GM04504 (cell line): Measurements from ENCODE around the gene GUCY1A2.
"Not testable (repeated sequence)": the region's sequence is repeated elsewhere in the genome, so short reads cannot be mapped to it uniquely, and the experiment has no call there.

Experiments used
- DNase-seq: peaks from one replicate; pipeline ENCODE4 v3.0.0-alpha.2; 2012; ENCODE audit warnings: low read depth

GUCY1A2 gene

DNA sequence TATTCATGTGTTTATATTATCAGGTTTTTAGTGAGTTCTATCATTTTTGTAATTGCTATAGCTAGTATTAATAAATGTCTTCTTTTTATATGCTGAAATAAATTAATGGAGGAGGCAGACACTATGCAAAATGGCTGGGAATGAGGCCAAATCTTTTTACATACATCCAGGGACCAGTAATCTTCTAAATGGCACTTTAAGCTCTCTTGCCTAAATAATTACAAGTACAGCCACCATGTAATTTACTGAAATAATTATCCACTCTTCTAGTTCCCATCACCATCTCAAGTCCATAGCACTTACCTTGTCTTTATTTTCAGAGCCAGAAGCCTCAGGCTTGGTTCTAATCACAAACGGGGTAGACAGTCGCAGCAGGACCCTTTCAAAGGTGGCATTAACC lies 79.1 kb downstream of the GUCY1A2 start:
- no peak for DNase-seq

DNA sequence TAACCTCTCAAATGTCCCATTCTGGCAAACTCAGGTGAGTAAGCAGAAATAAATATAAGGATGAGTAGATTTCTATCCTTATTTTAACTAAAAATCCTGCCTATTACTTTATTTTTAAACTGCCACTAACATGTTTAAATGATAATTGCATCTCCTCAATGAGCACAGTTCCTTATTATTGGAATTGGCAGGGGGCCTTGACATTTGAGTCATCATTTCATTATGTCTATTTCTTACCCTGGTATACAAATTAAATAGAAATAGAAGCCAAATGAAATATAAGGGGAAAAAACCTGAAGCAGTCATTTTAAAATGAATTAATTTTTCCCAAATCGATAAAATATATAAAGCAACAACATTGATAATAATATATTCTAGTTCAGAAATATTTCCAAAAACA lies 81.2 kb downstream of the GUCY1A2 start:
- DNase-seq = no peak

DNA sequence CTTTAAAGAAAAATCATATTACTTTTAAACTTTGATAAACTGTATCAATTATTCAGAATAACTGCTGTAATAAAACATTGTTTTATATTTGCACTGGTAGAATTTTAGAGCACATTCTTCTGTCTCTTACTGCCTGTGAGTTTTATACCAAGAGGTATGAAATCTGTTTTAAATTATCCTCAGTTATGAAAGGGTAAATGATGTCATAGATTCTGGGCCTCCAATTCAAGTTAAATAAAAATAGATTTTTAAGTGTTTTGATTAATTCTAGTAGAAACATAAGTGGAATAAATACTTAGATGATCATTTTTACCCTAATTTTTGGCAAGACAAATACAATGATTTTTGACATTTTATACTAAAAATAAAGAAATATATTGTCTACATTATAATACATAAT lies 93.0 kb downstream of the GUCY1A2 start:
- DNase-seq = peak; percentile 20

DNA sequence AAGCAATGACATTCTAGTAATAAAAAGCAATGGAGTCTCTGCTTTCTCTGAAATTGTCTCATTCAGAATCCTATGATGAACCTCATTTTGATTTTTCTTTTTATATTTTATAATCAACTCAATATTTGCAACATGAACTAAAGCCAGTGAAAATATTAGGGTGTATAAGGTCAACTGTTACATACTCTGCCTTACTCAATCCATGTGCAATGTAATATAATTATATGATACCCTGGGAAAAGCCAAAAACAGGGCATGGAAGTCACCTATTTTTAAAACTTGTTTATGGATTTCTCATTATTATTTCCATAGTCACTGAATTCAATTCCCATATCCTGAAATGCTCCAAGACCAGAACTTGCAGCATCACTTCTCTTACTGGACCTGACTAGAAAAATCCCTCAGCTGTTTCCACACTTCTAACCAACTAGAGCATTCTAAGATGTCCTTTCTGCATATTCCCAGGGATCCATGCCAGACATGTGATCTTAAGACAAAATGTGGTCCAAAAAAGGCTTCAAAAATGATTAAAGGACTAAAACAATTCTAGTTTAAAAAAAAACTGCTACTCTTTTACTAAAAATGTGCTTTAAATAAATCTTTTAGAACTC lies 97.3 kb downstream of the GUCY1A2 start:
- DNase-seq = no peak

DNA sequence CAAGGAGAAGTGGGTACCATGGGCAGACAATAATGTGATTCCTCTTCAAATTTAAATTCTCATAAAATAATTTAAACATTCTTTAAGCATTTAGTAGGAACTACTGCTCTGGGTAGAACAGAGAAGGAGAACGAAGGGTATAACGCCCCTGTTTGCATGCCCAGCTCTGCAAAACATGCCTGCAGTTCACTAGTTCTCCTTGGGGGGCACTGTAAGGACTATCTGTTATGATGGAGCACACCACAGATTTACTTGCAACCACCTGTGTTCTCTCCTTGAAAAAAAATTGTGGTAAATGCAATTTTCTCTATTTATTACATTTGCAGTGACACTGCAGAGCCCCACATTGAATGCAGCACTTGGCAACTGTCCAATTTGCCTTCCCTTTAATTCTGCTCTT lies 100.3 kb downstream of the GUCY1A2 start:
- no peak for DNase-seq

DNA sequence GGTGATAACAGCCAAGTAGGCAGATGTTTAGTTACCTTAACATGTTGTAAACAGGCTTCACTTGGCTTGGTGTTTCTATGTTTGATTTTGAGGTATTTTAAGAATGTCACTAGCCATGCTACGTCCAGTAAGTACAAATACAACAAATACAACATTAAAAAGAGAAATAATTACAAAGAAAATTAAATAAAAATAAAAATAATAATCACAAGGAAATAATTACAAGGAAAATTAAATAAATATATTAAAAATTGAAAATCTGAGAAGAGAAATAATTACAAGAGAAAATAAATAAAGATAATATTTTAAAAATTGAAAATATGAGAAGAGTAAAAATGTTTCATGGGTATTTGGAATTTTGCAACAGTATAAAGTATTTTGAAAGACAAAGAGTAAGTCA lies 103.9 kb downstream of the GUCY1A2 start:
- no peak for DNase-seq

DNA sequence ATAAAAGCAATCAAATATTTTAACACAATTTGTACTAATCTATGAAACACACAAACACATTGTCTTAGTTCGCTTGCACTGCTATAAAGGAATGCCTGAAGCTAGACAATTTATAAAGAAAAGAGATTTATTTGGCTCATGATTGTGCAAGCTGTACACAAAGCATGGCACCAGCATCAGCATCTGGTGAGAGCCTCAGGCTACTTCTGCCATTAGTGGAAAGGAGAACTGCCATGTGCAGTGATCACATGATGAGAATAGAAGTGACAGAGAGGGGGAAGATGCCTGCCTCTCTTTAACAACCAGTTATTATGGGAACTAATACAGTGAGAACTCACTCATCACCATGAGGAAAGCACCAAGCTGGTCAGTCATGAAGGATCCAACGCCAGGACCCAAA lies 105.1 kb downstream of the GUCY1A2 start:
- no peak for DNase-seq

DNA sequence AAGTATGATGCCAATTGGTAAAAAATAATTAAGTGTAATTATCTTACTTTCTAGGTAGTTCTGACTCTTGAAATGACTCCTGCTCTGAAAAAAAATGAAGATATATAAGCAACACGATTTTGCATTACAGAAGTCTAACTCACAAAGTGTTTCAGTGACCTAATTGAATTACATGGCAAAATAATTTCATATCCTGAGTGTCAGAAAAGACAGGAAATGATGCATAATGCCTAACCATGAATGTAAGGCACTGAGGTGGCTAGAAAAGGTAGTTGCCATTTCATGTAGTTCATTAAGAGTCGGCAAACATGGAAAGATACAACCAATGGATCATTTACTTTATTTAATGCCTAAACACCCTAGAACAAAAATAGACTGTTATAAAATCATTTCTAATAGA lies 113.5 kb downstream of the GUCY1A2 start:
- DNase-seq = no peak

DNA sequence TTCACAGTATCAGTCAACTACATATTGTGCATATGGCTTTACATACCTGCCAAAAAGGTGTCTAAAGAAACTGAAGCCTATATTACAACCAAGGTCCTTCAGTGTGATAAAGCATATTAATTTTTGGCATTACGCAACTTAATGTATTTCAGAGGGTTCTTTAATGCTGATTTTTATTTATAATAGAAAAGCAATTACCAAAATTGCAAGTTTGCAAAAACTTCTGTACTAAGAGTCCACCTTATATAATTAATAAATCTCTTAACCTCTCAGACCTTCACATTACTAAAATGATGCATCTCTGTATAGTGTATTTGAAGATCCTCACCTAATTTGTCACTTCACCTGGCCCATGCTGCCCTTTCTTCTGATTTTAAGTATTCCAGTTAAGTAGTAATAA lies 128.6 kb downstream of the GUCY1A2 start:
- no peak for DNase-seq

DNA sequence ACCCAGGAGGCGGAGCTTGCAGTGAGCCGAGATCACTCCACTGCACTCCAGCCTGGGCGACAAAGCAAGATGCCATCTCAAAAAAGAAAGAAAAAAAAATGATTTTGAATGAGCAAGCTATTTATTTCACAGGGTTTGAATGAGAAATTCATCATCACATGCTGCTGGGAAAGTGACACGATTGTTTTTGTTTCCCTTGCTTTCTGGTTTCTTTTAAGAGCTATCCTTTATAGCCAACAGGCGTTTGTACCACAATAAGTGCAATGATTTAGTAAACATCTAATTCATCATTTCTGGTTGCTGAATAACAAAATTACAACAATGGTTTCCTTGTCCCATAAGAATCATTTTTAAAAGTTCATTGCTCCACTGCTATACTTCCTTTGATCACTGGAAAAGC lies 129.9 kb downstream of the GUCY1A2 start:
- no peak for DNase-seq

DNA sequence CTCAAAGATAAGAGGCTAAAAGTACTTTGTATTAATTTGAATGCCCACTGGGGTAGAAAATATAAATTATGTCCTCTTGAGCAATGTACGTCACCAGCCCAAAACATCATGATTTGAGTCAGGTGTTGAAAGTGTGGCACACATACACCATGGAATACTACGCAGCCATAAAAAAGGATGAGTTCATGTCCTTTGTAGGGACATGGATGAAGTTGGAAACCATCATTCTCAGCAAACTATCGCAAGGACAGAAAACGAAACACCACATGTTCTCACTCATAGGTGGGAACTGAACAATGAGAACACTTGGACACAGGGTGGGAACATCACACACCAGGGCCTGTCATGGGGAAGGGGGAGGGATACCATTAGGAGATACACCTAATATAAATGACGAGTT lies 134.6 kb downstream of the GUCY1A2 start:
- DNase-seq = not testable (repeated sequence)

DNA sequence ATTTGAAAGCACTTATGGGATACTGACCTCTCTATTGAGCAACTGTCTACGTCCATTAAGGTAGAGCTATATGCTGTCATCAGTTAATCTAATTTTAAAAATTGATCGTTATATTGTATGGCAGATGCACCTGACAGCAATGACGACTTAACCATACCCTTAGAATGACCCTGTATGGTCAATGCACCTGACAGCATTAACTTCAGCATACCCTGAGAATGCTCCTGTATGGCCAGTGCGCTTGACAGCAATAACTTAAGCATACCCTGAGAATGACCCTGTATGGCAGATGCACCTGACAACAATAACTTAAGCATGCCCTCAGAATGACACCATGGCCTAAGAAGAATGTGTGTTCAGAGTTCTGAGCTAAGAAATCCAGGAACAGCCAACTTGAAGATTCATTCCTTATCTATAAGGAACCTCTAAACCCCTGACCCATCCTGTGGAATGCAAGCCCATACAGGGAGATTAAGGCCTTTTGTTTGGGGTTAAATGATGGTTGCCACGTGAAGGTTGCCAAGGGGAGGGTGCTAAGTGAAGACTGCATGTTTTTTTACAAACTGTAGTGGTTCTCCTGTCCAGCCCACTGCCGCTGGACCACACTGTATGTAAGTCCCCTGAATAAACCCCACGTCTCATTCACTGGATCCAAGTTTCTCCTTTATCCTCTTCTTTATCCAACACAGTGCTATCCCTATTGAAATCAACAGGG lies 138.3 kb downstream of the GUCY1A2 start:
- no peak for DNase-seq

DNA sequence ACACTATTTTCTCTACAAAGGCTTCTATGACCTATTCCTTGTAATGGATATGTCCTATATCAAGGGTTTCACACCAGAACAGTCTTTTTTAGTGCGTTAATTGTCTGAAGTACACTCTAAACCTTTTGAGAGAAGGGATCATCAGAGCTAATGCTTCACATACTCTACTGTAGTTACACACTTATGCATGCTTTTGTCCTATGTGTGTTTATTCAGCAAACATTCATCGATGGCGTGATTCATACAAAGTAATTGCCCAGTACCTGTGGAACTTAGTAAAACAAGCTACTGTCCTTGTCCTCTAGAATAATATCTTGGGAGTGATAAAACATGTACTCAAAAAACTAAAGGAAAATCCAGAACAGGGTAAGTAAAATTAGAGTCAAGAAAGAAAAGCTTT lies 139.2 kb downstream of the GUCY1A2 start:
- DNase-seq = no peak

DNA sequence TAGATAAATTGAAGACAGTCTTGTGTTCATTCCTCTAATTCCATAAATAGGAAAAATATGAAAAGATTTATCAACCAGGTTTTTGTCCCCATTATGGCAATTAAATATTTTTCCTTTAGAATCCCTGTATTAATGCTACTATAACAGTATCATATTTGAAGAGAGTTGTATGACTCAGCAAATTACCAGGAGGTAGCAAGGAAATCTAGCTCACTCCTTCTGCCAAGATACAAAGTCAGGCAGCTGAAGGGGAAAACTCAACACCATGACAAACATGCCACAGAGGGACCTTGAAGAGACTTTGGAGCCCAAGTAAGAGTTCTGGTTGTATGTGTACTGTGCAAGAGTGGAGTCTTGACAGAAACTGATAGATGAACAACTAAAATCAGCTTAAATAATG lies 143.3 kb downstream of the GUCY1A2 start:
- DNase-seq = no peak

DNA sequence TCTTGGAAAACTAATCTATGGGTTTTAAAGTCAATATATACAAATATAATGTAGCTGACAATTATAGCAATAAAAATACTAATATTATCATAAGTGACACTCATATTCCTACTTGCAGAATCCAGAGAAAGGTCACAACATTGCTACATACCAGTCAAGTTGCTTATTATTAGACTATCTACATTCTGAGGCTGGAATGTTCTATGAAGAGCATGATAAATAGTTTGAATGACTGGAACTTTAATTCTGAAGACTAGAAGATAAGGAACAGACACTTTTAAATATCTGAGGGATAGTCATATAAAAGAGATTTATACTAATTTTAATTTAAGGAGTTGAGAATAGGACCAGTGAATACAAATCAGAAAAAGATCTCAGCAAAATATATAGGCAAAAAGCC lies 146.0 kb downstream of the GUCY1A2 start:
- DNase-seq = no peak

DNA sequence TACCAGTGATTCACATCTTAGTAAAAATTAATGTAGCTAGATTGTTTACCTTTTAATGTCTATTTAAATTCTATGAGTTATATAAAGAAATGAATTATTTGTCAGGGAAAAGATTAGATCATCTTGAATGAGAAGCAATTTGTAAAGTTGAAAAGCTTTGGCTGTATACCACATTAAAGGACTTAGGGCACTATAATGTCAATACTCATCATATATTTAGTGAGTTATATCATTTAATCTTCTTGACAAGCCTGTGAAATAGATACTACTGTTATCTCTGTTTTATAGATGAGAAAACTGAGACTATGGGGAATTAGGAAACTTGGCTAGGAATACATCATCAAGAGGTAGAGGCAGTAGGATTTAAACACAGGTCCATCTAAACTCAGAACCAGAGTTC lies 160.1 kb downstream of the GUCY1A2 start:
- DNase-seq = no peak

DNA sequence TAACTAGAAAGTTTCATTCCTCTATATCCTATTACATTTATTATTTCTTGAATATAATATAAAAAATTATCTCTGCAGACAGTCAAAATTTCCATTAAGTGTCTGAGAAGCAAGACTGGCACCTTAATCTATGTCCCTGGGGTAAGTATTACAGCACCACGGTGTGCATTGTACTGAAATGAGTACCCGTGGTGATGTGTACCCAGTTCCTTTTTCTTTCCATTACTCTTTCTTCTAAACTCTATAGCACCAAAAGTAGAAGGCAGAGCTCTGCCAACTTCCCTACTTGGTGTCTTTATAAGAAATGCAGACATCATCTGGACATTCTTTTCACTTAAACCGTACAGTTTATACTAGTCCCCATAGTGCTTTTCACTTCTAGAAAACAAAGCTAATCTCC lies 161.7 kb downstream of the GUCY1A2 start:
- no peak for DNase-seq

DNA sequence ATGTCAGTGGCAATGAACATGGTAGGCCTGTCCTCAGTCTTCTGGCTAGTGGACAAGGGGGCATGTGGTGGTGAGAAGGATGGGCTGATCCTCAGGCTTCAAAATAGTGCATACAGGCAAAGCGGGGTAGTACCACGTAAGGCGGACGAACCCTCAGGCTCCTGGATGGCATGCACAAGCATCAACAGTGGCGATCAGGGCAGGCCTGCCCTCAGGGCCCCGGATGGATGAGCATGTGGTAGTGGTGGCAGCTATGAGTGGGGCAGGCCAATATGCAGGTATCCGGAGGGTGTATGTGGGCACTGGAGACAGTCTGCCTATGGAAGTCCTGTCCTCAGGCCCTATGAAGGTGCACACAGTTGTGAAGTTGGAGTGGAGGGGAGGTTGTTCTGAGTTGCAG lies 163.8 kb downstream of the GUCY1A2 start:
- no peak for DNase-seq

DNA sequence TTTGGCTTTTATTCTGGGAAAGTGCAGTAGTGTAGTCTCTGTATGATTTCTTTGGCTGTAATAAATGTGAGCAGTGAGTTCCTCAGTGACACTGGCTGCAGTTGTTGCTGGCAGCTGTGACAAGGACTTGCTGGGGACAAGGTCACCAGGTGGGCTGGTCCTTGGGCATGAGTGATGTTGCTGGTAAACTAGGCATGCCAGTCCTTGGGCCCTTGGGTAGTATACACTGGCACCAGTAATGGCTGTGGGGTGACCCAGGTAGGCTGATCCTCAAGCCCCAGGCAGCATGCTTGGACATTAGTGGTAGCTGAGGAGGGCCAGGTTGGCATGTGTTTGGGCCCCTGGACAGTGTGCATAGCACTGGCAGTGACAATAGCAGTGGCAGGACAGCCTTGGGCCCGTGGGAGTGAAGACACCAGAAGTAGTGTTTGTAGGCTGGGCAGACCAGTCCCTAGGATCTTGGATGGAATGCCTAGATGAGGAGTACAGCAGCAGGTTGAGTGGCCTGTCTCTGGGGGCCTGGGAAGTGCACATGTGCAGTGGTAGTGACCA lies 164.3 kb downstream of the GUCY1A2 start:
- no peak for DNase-seq

DNA sequence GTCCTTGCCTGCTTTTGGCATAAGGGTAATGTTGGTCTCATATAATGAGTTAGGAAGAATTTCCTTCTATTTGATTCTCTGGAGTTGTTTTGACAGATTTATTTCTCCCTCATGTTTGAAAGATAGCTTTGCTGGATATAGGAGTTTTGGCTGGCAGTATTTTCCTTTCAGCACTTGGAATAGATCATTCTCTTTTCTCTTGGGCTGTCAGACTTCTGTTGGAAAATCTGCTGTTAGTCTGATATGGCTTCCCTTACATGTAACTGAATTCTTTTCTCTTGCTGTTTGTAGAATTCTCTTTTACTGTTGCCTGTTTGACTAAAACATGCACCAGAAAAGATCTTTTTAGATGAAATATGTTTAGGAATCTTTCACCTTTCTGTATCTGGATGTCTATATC lies 165.5 kb downstream of the GUCY1A2 start:
- no peak for DNase-seq

DNA sequence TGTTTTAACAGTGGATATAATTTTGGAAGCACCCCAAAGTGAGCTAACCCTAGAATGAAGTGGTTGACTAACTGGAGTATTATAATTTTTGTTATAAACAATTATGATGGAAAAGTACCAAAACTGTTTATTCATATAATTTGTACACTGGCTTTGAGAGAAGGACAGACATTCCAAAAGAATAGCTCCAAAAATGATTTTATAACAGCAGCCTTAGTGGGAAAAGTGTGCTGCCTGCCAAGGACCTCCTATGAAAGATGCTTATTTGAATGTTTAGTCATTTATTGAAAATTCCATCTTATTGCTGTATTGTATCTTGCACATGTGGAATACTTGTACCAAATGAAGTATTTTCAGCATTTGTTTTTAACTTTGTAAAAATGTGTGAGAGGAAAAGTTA lies 169.8 kb downstream of the GUCY1A2 start:
- DNase-seq = no peak

DNA sequence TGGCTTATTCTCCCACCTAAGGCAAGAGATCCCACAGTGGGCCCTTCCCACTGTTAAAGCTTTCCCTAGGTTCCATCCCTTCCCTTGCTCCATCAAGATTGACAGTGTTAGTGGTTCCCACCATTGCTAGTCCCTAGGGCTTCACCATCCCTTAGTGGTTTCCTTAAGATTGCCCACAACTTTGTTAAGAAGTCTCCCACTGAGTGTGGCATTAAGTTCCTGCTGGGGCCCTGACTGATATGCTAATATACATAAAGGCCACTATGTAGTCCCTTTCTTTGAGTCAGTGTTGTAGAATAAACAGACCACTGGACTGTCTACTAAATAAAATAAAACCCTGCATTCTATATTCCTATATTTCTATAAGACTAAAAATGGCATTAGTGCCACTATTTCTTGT lies 176.1 kb downstream of the GUCY1A2 start:
- no peak for DNase-seq

DNA sequence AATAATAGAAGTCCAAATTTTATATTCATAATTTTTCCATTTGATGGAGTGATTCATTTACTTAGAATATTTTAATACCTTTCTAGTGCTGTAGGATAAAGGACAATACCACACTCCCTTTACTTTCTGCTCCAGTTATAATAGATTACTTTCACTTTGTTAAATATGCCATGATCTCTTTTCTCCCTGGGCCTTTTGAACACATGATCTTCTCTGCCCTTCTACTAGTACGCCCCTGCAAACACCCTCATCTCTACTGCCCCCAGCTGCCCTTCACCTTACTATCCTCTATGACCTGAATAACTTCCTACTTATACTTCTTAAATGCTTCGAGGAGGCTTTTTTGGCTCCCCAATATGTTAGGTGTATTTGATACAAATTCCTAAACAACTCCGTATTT lies 177.3 kb downstream of the GUCY1A2 start:
- no peak for DNase-seq

DNA sequence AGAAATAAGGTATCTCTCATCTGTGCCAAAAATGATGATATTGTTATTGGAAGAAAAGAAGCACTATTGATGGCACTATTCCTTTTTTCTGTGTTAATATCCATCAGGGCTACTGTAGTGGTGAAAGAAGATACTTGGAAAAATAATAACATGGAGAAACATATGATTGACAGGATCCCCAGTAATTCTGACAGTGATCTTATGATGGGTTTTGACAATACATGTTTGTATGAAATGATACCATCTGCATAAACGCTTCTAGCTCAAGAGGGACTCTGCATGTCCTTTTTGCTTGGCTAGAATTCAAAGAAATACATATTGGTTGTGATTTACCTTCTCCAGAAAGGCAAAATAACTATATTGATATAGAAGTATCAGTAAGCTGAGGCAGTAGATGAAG lies 178.1 kb downstream of the GUCY1A2 start:
- no peak for DNase-seq
